ENCODE data around the gene PCP4L1.
"Not testable (repeated sequence)": the region's sequence is repeated elsewhere in the genome, so short reads cannot be mapped to it uniquely, and the experiment has no call there.

Gene PCP4L1

DNA sequence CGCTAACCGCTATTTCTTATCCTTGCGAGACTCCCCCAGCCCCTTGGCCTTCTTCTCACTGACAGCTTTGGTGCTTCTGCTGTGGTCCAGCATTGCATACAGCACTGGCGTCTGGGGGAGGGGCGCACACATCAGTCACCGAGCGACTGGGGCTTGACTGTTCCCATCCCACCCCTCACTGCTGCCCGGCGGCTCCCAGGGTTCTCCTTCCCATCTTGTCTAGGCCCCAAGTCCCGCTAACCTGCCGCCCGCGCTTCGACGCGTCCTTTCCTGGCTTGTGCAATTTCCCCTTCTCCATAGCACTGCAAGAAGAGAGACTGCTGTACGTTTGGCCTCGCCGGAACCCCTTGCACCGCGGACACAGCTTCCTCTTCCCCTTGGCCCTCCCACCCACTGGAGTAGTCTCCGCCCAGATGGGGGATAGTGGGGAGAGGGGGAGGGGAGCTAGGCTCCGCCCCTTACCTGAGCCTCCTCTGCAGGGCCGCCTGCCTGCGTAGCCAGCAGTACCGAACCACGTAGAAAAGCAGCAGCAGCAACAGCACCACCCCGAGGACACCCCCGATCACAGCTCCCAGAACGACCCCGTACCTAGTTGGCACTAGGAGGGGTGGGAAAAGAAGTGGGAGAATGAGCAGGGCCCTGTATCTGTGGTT, 47.4 kb downstream of the PCP4L1 start:
- peak overlapping the region; percentile 89 for H3K4me3 ChIP-seq (ENCODE audit: low read length)
- H3K27ac ChIP-seq (ENCODE audit: low read depth, low read length): peak overlapping the region; percentile 48; the same call in 1 of the 2 replicates
- H3K4me1 ChIP-seq (ENCODE audit: insufficient read depth, low read length): peaks cover 22% of the 10 kb centered on the region
- H3K9me3 ChIP-seq (ENCODE audit: insufficient read depth, low read depth, low read length): no peaks in the 10 kb centered on the region
- no peaks in the 10 kb centered on the region for H3K36me3 ChIP-seq (ENCODE audit: insufficient read depth, low read length)
- under 1% methylated on average over 30 of the region's 31 CpGs for WGBS
- no peaks in the 10 kb centered on the region for H3K27me3 ChIP-seq (ENCODE audit: insufficient read depth, low read length)
- H3K9ac ChIP-seq (ENCODE audit: low read depth, low read length): peak overlapping the region; percentile 46; the same call in 1 of the 2 replicates

GRCh38 chr1:161307230-161307768, 48.8 kb downstream of the PCP4L1 start:
- H3K9me3 ChIP-seq (ENCODE audit: insufficient read depth, low read depth, low read length): no peaks in the 10 kb centered on the region
- peaks cover 22% of the 10 kb centered on the region for H3K4me1 ChIP-seq (ENCODE audit: insufficient read depth, low read length)
- H3K4me3 ChIP-seq (ENCODE audit: low read length): no peak overlapping the region
- H3K36me3 ChIP-seq (ENCODE audit: insufficient read depth, low read length): no peaks in the 10 kb centered on the region
- WGBS: 90% methylated on average over 7 of the region's 7 CpGs
- no peaks in the 10 kb centered on the region for H3K27me3 ChIP-seq (ENCODE audit: insufficient read depth, low read length)
- H3K27ac ChIP-seq (ENCODE audit: low read depth, low read length): no peak overlapping the region
- no peak overlapping the region for H3K9ac ChIP-seq (ENCODE audit: low read depth, low read length)

GRCh38 chr1:161307892-161308638, 49.5 kb downstream of the PCP4L1 start:
- H3K36me3 ChIP-seq (ENCODE audit: insufficient read depth, low read length): no peaks in the 10 kb centered on the region
- WGBS: 35% methylated on average over 1 of the region's 2 CpGs
- H3K4me3 ChIP-seq (ENCODE audit: low read length): no peak overlapping the region
- H3K9me3 ChIP-seq (ENCODE audit: insufficient read depth, low read depth, low read length): no peaks in the 10 kb centered on the region
- no peak overlapping the region for H3K27ac ChIP-seq (ENCODE audit: low read depth, low read length)
- peaks cover 22% of the 10 kb centered on the region for H3K4me1 ChIP-seq (ENCODE audit: insufficient read depth, low read length)
- no peaks in the 10 kb centered on the region for H3K27me3 ChIP-seq (ENCODE audit: insufficient read depth, low read length)
- no peak overlapping the region for H3K9ac ChIP-seq (ENCODE audit: low read depth, low read length)

GRCh38 chr1:161309868-161310267, 51.3 kb downstream of the PCP4L1 start, which contains the start of gene MPZ:
MPZ (minus strand) TSS chr1:161309968; CDS start chr1:161309905, 63 bp downstream.
- no peak within 1 kb of the TSS for H3K9ac ChIP-seq (ENCODE audit: low read depth, low read length)
- 74% methylated on average over 2 of the region's 2 CpGs for WGBS
- H3K27me3 ChIP-seq (ENCODE audit: insufficient read depth, low read length): no peaks in the 10 kb centered on the region
- no peak within 1 kb of the TSS for H3K4me3 ChIP-seq (ENCODE audit: low read length)
- H3K4me1 ChIP-seq (ENCODE audit: insufficient read depth, low read length): peaks cover 18% of the 10 kb centered on the region
- no peaks in the 10 kb centered on the region for H3K9me3 ChIP-seq (ENCODE audit: insufficient read depth, low read depth, low read length)
- no peak within 1 kb of the TSS for H3K27ac ChIP-seq (ENCODE audit: low read depth, low read length)
- no peaks in the 10 kb centered on the region for H3K36me3 ChIP-seq (ENCODE audit: insufficient read depth, low read length)

GRCh38 chr1:161311595-161312181, 53.1 kb downstream of the PCP4L1 start:
- Histone ChIP-seq H3K4me3 (ENCODE audit: low read length) (no peak overlapping the region), H3K27ac (ENCODE audit: low read depth, low read length) (no peak overlapping the region), H3K27me3 (ENCODE audit: insufficient read depth, low read length) (no peaks in the 10 kb centered on the region), H3K36me3 (ENCODE audit: insufficient read depth, low read length) (no peaks in the 10 kb centered on the region), H3K9me3 (ENCODE audit: insufficient read depth, low read depth, low read length) (no peaks in the 10 kb centered on the region), H3K4me1 (ENCODE audit: insufficient read depth, low read length) (peaks cover 30% of the 10 kb centered on the region), H3K9ac (ENCODE audit: low read depth, low read length) (no peak overlapping the region)
- WGBS: 92% methylated on average over 4 of the region's 4 CpGs

DNA sequence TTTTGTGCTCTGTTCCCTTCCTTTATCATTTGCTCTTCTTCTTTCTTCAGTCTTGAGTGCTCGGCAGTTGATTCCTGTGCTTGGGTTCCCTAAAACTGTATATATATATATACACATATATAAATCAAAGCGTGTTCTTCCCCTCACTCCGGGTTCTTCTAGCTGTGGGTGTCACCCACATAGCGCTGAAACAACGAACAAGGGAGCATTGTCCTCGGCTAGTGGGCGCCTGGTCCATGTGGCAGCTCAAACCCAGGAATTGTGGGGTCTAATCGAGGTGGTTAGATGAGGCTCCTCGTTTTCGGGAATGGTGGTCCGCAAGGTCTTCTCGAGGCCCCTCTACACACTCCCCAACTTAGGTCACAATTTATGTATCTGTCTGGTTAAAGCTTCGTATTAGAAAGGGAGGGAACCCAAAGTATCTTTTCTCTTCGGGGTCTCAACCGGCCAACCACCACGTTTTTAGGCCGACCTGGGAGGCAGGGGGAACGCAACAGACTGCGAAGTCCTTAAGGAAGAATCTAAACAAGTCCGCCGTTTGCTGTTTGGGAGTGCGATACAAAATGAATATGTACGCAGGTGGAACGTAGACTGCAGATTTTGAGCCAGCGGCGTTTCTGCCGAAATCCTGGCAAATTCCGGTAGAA, 55.1 kb downstream of the PCP4L1 start:
- Histone ChIP-seq H3K9ac (ENCODE audit: low read depth, low read length) (peak overlapping the region; percentile 96), H3K9me3 (ENCODE audit: insufficient read depth, low read depth, low read length) (no peaks in the 10 kb centered on the region), H3K4me3 (ENCODE audit: low read length) (peak overlapping the region; percentile 96), H3K4me1 (ENCODE audit: insufficient read depth, low read length) (peaks cover 24% of the 10 kb centered on the region), H3K27ac (ENCODE audit: low read depth, low read length) (peak overlapping the region; percentile 96), H3K27me3 (ENCODE audit: insufficient read depth, low read length) (no peaks in the 10 kb centered on the region), H3K36me3 (ENCODE audit: insufficient read depth, low read length) (no peaks in the 10 kb centered on the region; the same call in 1 of the 2 replicates)
- WGBS: 54% methylated on average over 26 of the region's 28 CpGs

DNA sequence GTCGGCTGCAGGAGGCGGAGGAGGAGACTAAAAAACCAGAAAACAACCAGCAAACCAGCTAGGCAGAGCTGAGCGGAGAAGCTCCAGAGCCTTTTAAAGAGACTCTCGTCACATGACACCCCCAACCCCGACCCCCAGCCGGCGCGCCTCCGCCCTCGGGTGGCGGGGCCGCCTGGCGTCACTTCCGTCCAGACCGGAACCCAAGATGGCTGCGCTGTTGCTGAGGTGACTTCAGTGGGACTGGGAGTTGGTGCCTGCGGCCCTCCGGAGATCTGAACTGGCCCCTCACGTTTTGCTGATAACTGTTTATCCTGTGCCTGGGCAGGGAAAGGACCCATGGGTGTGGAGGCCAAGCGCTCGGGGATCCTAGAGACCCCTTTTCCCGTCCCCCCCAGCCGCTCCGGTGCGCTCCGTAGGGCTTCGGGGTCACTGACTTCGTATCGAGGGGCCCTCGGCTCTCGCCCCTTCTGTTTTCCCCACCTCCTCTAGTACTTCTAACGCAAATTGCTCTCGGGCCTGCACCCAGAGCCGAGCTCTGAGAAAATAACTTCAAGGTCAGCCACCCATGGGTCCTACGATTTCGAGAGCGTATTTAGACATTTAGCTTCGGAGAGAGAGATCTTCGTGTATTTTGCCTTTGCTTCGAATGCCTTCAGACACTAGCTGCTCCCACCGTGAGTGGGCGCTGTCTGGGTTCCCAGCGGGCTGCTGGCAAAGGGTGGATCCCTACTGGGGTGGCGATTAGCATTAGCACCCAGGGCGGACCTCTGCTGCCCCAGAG, 55.8 kb downstream of the PCP4L1 start, which contains the start of gene SDHC:
Gene SDHC, plus strand, starts transcription at position 181 of the 781 bp plus-strand sequence. Its CDS starts 25 bp downstream, at position 206.
- peak within 1 kb of the TSS; percentile 96 for H3K9ac ChIP-seq (ENCODE audit: low read depth, low read length)
- peak within 1 kb of the TSS; percentile 96 for H3K27ac ChIP-seq (ENCODE audit: low read depth, low read length)
- H3K4me1 ChIP-seq (ENCODE audit: insufficient read depth, low read length): peaks cover 24% of the 10 kb centered on the region
- no peaks in the 10 kb centered on the region; the same call in 1 of the 2 replicates for H3K36me3 ChIP-seq (ENCODE audit: insufficient read depth, low read length)
- H3K9me3 ChIP-seq (ENCODE audit: insufficient read depth, low read depth, low read length): no peaks in the 10 kb centered on the region
- peak within 1 kb of the TSS; percentile 96 for H3K4me3 ChIP-seq (ENCODE audit: low read length)
- WGBS: under 1% methylated on average over 45 of the region's 45 CpGs
- H3K27me3 ChIP-seq (ENCODE audit: insufficient read depth, low read length): no peaks in the 10 kb centered on the region

GRCh38 chr1:161315841-161316674, 57.5 kb downstream of the PCP4L1 start:
- not testable (repeated sequence) for H3K36me3 ChIP-seq (ENCODE audit: insufficient read depth, low read length); H3K9me3 ChIP-seq (ENCODE audit: insufficient read depth, low read depth, low read length); H3K27me3 ChIP-seq (ENCODE audit: insufficient read depth, low read length); H3K9ac ChIP-seq (ENCODE audit: low read depth, low read length); H3K27ac ChIP-seq (ENCODE audit: low read depth, low read length)
- H3K4me3 ChIP-seq (ENCODE audit: low read length): peak overlapping the region; percentile 28
- WGBS: 32% methylated on average over 15 of the region's 17 CpGs
- peaks cover 24% of the 10 kb centered on the region for H3K4me1 ChIP-seq (ENCODE audit: insufficient read depth, low read length)

- Histone ChIP-seq H3K36me3 (ENCODE audit: insufficient read depth, low read length) (peaks cover 50% of the 10 kb centered on the region), H3K4me1 (ENCODE audit: insufficient read depth, low read length) (no peaks in the 10 kb centered on the region), H3K9ac (ENCODE audit: low read depth, low read length) (no peak overlapping the region), H3K4me3 (ENCODE audit: low read length) (no peak overlapping the region), H3K27me3 (ENCODE audit: insufficient read depth, low read length) (no peaks in the 10 kb centered on the region), H3K27ac (ENCODE audit: low read depth, low read length) (no peak overlapping the region), H3K9me3 (ENCODE audit: insufficient read depth, low read depth, low read length) (no peaks in the 10 kb centered on the region)
- WGBS: 96% methylated on average over 4 of the region's 4 CpGs
Measured at GRCh38 chr1:161324020-161324419, 65.5 kb downstream of the PCP4L1 start.

Measured in HUES64 (cell line).